HepG2 (cell line): ENCODE results near the gene DDR1.

ENCODE experiments used
- ZNF589 ChIP-seq: sonication (generic); formaldehyde crosslinking; conservative IDR thresholded peaks from 2 replicates; pipeline ENCODE4 v1.8.0; 2022; ENCODE audit warnings: mild to moderate bottlenecking, moderate library complexity, missing genetic modification reagents
- ZNF619 ChIP-seq: sonication (generic); formaldehyde crosslinking; IDR thresholded peaks from 2 replicates; pipeline ENCODE4 v1.4.0; 2020; ENCODE audit warnings: mild to moderate bottlenecking, missing genetic modification reagents

DNA sequence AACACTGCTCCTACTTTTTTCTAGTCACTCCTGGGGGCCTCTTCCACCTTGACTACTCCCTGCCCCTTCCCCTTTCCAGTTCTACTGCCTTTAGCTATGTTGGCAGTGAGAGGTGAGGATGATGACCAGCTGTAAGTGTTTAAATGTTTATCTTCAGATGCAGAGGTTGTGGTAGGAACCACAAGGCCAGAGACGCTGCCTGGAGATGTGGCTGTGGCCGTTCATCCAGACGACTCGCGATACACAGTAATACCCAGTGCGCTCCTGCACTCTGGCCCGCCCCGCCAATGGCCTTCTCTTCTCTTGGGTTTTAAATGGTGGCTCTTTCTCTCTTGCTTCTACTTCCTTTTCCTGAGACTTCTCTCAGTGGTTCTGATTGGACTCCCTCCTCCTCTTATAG lies 34.4 kb downstream of the DDR1 start:
- TF ChIP-seq ZNF619 (CRISPR knock-in tag), result no peak
- no peak for TF ChIP-seq ZNF589
